GM12878 (cell line): ENCODE data around the gene ARMC10.

Experiments used
- CTCF ChIP-seq, 3 experiments: IDR thresholded peaks in 2 of 3; conservative IDR thresholded peaks in 1 of 3; 2 replicates each; pipeline ENCODE4 v1.5.1; 2011; ENCODE audit warnings: low read depth in 3 of 3, low read length in 3 of 3, mild to moderate bottlenecking in 3 of 3, control low read depth in 2 of 3, moderate library complexity in 2 of 3, inconsistent platforms in 1 of 3, mixed read lengths in 1 of 3; ENCODE audit not compliant: control insufficient read depth in 2 of 3, insufficient read depth in 1 of 3; ENCODE audit errors: extremely low read depth in 1 of 3
- PAX8 ChIP-seq: fragments of 450-650 bp; IDR thresholded peaks from 2 replicates; pipeline ENCODE4 v1.6.1; 2017; ENCODE audit warnings: mild to moderate bottlenecking, moderate library complexity

- TF ChIP-seq PAX8, result no peak
- no peak for TF ChIP-seq CTCF (IDR thresholded peaks at IDR 0.05 in 2 of 3, conservative IDR thresholded peaks at IDR 0.05 in 1 of 3; ENCODE audit: control insufficient read depth in 2 of 3, extremely low read depth in 1 of 3, insufficient read depth in 1 of 3, low read depth in 3 of 3, low read length in 3 of 3)
These were observed 55.0 kb downstream of the ARMC10 start for GRCh38 chr7:103129702-103130549.
